SK-N-SH (cell line): Measurements from ENCODE around the gene RAB20. TPM values are rescaled to one million over a fixed set of nuclear protein-coding genes. Genes with fewer than 3 reads are reported as not detected.

Experiments
- CTCF ChIA-PET: fragments of 300-600, 350-600 bp; formaldehyde crosslinking; extraction: SDS; loops from one replicate; lab custom pipeline; 2021; lab: Yijun Ruan, JAX
- POLR2A ChIA-PET: fragments of 350-600 bp; sonication (Branson Sonifier 250); formaldehyde crosslinking; extraction: SDS; loops from one replicate; lab custom pipeline; 2020; ENCODE audit warnings: antibody characterized with exemption, inconsistent platforms; lab: Yijun Ruan, JAX
- DNase-seq: peaks from one replicate; pipeline ENCODE4 v3.0.0; 2012
- H2AFZ ChIP-seq: fragments of 200-600 bp; sonication (generic); 2 replicates; pipeline ENCODE4 v1.8.1; 2016; ENCODE audit warnings: antibody characterized with exemption, mild to moderate bottlenecking, low read depth
- H3F3A ChIP-seq: fragments of 200-600 bp; sonication (generic); replicated peaks from 2 replicates; pipeline ENCODE3; 2016; ENCODE audit warnings: antibody characterized with exemption, mild to moderate bottlenecking; ENCODE audit not compliant: insufficient read depth
- H3K27ac ChIP-seq, 2 experiments: fragments of 200-500 bp in 1 of 2; fragments of 200-600 bp in 1 of 2; sonication (Bioruptor generic) in 1 of 2; sonication (generic), shearing (Covaris generic) in 1 of 2; 2 replicates each; pipeline versions ENCODE4 v1.5.1 to v1.6.1; 2014 to 2016; ENCODE audit warnings: low read depth in 2 of 2, inconsistent platforms in 1 of 2, low read length in 1 of 2, mild to moderate bottlenecking in 1 of 2, mixed read lengths in 1 of 2
- H3K27me3 ChIP-seq: fragments of 200-600 bp; sonication (generic), shearing (Covaris generic); 2 replicates; pipeline ENCODE4 v1.6.1; 2016; ENCODE audit warnings: mixed run types; ENCODE audit not compliant: insufficient read depth
- H3K36me3 ChIP-seq, 2 experiments: fragments of 200-500 bp in 1 of 2; fragments of 200-600 bp in 1 of 2; sonication (Bioruptor generic) in 1 of 2; sonication (generic) in 1 of 2; replicated peaks in 1 of 2; 2 replicates each; pipeline versions ENCODE3 to v1.5.1; 2014 to 2016; ENCODE audit warnings: low read length in 1 of 2, mild to moderate bottlenecking in 1 of 2; ENCODE audit not compliant: insufficient read depth in 2 of 2, control insufficient read depth in 1 of 2
- H3K4me1 ChIP-seq, 2 experiments: fragments of 200-500 bp in 1 of 2; fragments of 200-600 bp in 1 of 2; sonication (Bioruptor generic) in 1 of 2; sonication (generic), shearing (Covaris generic) in 1 of 2; 2 replicates each; pipeline versions ENCODE4 v1.5.1 to v1.6.1; 2014 to 2016; ENCODE audit warnings: low read depth in 1 of 2, low read length in 1 of 2, mixed run types in 1 of 2; ENCODE audit not compliant: insufficient read depth in 2 of 2, control insufficient read depth in 1 of 2
- H3K4me2 ChIP-seq: fragments of 200-600 bp; sonication (generic), shearing (Covaris generic); 2 replicates; pipeline ENCODE4 v1.6.1; 2017; ENCODE audit warnings: mixed run types
- H3K4me3 ChIP-seq, 2 experiments: fragments of 200-500 bp in 1 of 2; fragments of 200-600 bp in 1 of 2; sonication (Bioruptor generic) in 1 of 2; sonication (generic), shearing (Covaris generic) in 1 of 2; 2 replicates each; pipeline versions ENCODE4 v1.5.1 to v1.8.1; 2014 to 2016; ENCODE audit warnings: low read depth in 2 of 2, inconsistent platforms in 1 of 2, low read length in 1 of 2, mild to moderate bottlenecking in 1 of 2, mixed read lengths in 1 of 2, moderate library complexity in 1 of 2
- H3K79me2 ChIP-seq: fragments of 200-600 bp; sonication (generic); 2 replicates; pipeline ENCODE4 v1.8.1; 2017; ENCODE audit warnings: mild to moderate bottlenecking; ENCODE audit not compliant: insufficient read depth
- H3K9ac ChIP-seq: fragments of 200-600 bp; sonication (generic); 2 replicates; pipeline ENCODE4 v1.6.1; 2017; ENCODE audit warnings: mixed run types
- H3K9me2 ChIP-seq: fragments of 200-600 bp; sonication (generic); 2 replicates; pipeline ENCODE4 v1.6.1; 2017; ENCODE audit warnings: mixed run types
- H3K9me3 ChIP-seq: fragments of 200-600 bp; sonication (generic); 2 replicates; pipeline ENCODE4 v1.6.1; 2017; ENCODE audit warnings: mixed run types, mild to moderate bottlenecking, moderate library complexity
- H4K20me1 ChIP-seq: fragments of 200-600 bp; sonication (generic); 2 replicates; pipeline ENCODE4 v1.6.1; 2017; ENCODE audit warnings: mild to moderate bottlenecking, mixed run types; ENCODE audit not compliant: insufficient read depth
- CTCF ChIP-seq: fragments of 200-600 bp; sonication (generic); IDR thresholded peaks from 2 replicates; pipeline ENCODE4 v1.6.1; 2017; ENCODE audit warnings: antibody characterized with exemption, mild to moderate bottlenecking, moderate library complexity
- EP300 ChIP-seq, 2 experiments: IDR thresholded peaks; 2 replicates each; pipeline versions ENCODE4 v1.4.0 to v1.6.1; 2012; ENCODE audit warnings: borderline replicate concordance in 1 of 2, low read depth in 1 of 2, low read length in 1 of 2
- FOXJ3 ChIP-seq: sonication (generic); formaldehyde crosslinking; IDR thresholded peaks from 2 replicates; pipeline ENCODE4 v1.5.1; 2020; ENCODE audit warnings: mild to moderate bottlenecking, missing genetic modification reagents
- GATA2 ChIP-seq: sonication (generic); formaldehyde crosslinking; IDR thresholded peaks from 2 replicates; pipeline ENCODE4 v1.5.0; 2020; ENCODE audit warnings: mild to moderate bottlenecking, missing genetic modification reagents
- IRF3 ChIP-seq: fragments of 150-350 bp; IDR thresholded peaks from 2 replicates; pipeline ENCODE4 v1.6.1; 2016; ENCODE audit warnings: mild to moderate bottlenecking, low read depth, low read length
- JUND ChIP-seq: IDR thresholded peaks from 2 replicates; pipeline ENCODE4 v1.4.0; 2012
- MXI1 ChIP-seq: IDR thresholded peaks from 2 replicates; pipeline ENCODE4 v1.6.1; 2012; ENCODE audit warnings: mild to moderate bottlenecking, low read depth, low read length, improper control_type of control experiment
- NRF1 ChIP-seq: IDR thresholded peaks from 2 replicates; pipeline ENCODE4 v1.6.1; 2012; ENCODE audit warnings: low read depth, mild to moderate bottlenecking, low read length
- PBX3 ChIP-seq: IDR thresholded peaks from 2 replicates; pipeline ENCODE4; 2012
- POLR2AphosphoS5 ChIP-seq: IDR thresholded peaks from 2 replicates; pipeline ENCODE4 v1.6.1; 2012; ENCODE audit warnings: low read depth, low read length
- RAD21 ChIP-seq: IDR thresholded peaks from 2 replicates; pipeline ENCODE4 v1.6.1; 2012; ENCODE audit warnings: mild to moderate bottlenecking, low read length
- RXRA ChIP-seq: IDR thresholded peaks from 2 replicates; pipeline ENCODE4 v1.4.0; 2012; ENCODE audit warnings: low read depth, mild to moderate bottlenecking, borderline replicate concordance
- SIN3A ChIP-seq: IDR thresholded peaks from 2 replicates; pipeline ENCODE4 v1.6.1; 2012; ENCODE audit warnings: low read depth, mild to moderate bottlenecking, low read length, moderate library complexity, borderline replicate concordance
- SMC3 ChIP-seq: IDR thresholded peaks from 2 replicates; pipeline ENCODE4 v1.6.1; 2012; ENCODE audit warnings: low read depth, low read length, improper control_type of control experiment
- TAF1 ChIP-seq: IDR thresholded peaks from 2 replicates; pipeline ENCODE4 v1.6.1; 2012; ENCODE audit warnings: low read depth, mild to moderate bottlenecking, low read length, moderate library complexity, borderline replicate concordance
- TEAD4 ChIP-seq: IDR thresholded peaks from 2 replicates; pipeline ENCODE4 v1.4.0; 2012; ENCODE audit warnings: mild to moderate bottlenecking, borderline replicate concordance; ENCODE audit not compliant: insufficient read depth
- USF1 ChIP-seq: IDR thresholded peaks from 2 replicates; pipeline ENCODE4 v1.4.0; 2012; ENCODE audit warnings: low read depth, borderline replicate concordance
- USF2 ChIP-seq: fragments of 150-350 bp; IDR thresholded peaks from 2 replicates; pipeline ENCODE4 v1.6.1; 2017; ENCODE audit warnings: antibody characterized with exemption, low read length, low read depth, borderline replicate concordance
- YY1 ChIP-seq: IDR thresholded peaks from 2 replicates; pipeline ENCODE4 v1.4.0; 2012; ENCODE audit warnings: low read depth, mild to moderate bottlenecking
- WGBS: methylation state at CpG from one replicate; pipeline ENCODE4 v1.1.6; 2017; ENCODE audit warnings: low lambda C conversion rate; 5-methylcytosine and 5-hydroxymethylcytosine counted together
- polyA plus RNA-seq, 3 experiments: library from polyadenylated mRNA; depleted of rRNA; stranded (reverse); fragments of >200 nt; gene quantifications; 2 replicates each; pipeline ENCODE4 v1.2.3, GENCODE V29; 2012

The RAB20 gene
- polyA plus RNA-seq, 1 of the 3 experiments (the other 2 are of a cell fraction), result 5.2 TPM

- Histone ChIP-seq H3K27ac (no peak overlapping the region), H3K36me3 (no peaks in the 10 kb centered on the region), H3K4me1 (no peaks in the 10 kb centered on the region), H4K20me1 (no peaks in the 10 kb centered on the region), H3K4me3 (no peak overlapping the region), H3K9me3 (no peaks in the 10 kb centered on the region), H3K9ac (no peak overlapping the region), H3K79me2 (no peaks in the 10 kb centered on the region), H3K9me2 (no peaks in the 10 kb centered on the region), H2AFZ (no peak overlapping the region)
- ChIA-PET CTCF (interaction anchor here (1.6 kb wide), 1 partner anchor 12 kb away, joined by 9 read pairs; no protein-coding TSS in a partner anchor), POLR2A (no interaction called here)
- 68% methylated on average over 6 of the region's 6 CpGs for WGBS
- DNase-seq, result no peak
- TF ChIP-seq YY1 (no peak), USF2 (no peak), NRF1 (no peak), RAD21 (no peak), GATA2 (no peak), JUND (no peak), EP300 (IDR thresholded peaks at IDR 0.05; ENCODE audit: borderline replicate concordance in 1 of 2, low read depth in 1 of 2, low read length in 1 of 2) (no peak), CTCF (no peak), PBX3 (no peak), TAF1 (no peak), TEAD4 (no peak), SMC3 (no peak)
- TF ChIP-seq, all 33 proteins: peak for 0
- H3F3A ChIP-seq, result no peaks in the 10 kb centered on the region
- no peak overlapping the region for H3K4me2 ChIP-seq
- no peaks in the 10 kb centered on the region for H3K27me3 ChIP-seq
These were observed 43.6 kb upstream of the RAB20 start for GRCh38 chr13:110605132-110605531.

- no peak for DNase-seq
- ChIA-PET CTCF (interaction anchor here (0.9 to 1.1 kb wide), 2 partner anchors 14 to 145 kb away, joined by 3 to 4 read pairs; partner anchors contain the start of gene NAXD), POLR2A (no interaction called here)
- Histone ChIP-seq H3K79me2 (no peaks in the 10 kb centered on the region), H3K27me3 (no peaks in the 10 kb centered on the region), H2AFZ (no peak overlapping the region), H3K9ac (no peak overlapping the region), H3K4me3 (no peak overlapping the region), H3K9me3 (no peaks in the 10 kb centered on the region), H3K27ac (no peak overlapping the region), H3K4me1 (no peaks in the 10 kb centered on the region), H3K4me2 (no peak overlapping the region), H3K9me2 (no peaks in the 10 kb centered on the region), H3K36me3 (no peaks in the 10 kb centered on the region), H3F3A (no peaks in the 10 kb centered on the region), H4K20me1 (no peaks in the 10 kb centered on the region)
- 81% methylated on average over 4 of the region's 4 CpGs for WGBS
- TF ChIP-seq IRF3 (no peak), TEAD4 (no peak), MXI1 (no peak), FOXJ3 (CRISPR knock-in tag) (no peak), CTCF (no peak), POLR2AphosphoS5 (no peak), RAD21 (no peak), GATA2 (no peak), RXRA (no peak), USF1 (no peak), SMC3 (no peak), YY1 (no peak), SIN3A (no peak)
These were observed 39.5 kb upstream of the RAB20 start for GRCh38 chr13:110600980-110601379.
